ENCODE measurements around the gene SDC3.

DNA sequence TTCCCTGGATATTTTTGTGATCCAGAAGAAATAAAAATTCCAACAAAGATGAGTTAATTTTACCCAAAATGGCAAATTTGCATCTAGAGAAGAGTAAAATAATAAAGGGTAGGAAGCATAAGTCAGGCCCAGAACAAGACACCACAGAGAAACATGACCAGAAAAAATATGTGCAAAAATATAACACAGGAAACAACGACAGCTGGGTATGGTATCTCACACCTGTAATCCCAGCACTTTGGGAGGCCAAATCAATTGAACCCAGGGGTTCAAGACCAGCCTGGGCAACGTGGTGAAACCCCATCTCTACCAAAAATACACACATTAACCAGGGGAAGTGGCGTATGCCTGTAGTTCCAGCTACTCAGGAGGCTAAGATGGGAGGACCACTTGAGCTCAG lies 39.7 kb upstream of the SDC3 start:
- TF ChIP-seq TAF1 (conservative IDR thresholded peaks at IDR 0.05) (no peak), CTCF (IDR thresholded peaks at IDR 0.05; ENCODE audit: low read depth, low read length, missing input control) (no peak), EGR1 (IDR thresholded peaks at IDR 0.05; ENCODE audit: low read depth in 2 of 2) (no peak)

All from liver (tissue), 3 donors.